Lower lobe of right lung (tissue), 2 donors: ENCODE results near the gene TEX50. TPM values are rescaled to one million over a fixed set of nuclear protein-coding genes. Genes with fewer than 3 reads are reported as not detected.
"Not testable (repeated sequence)": the region's sequence is repeated elsewhere in the genome, so short reads cannot be mapped to it uniquely, and the experiment has no call there.

Experiments used
- ATAC-seq, 2 donors: fragments of 200-7000 bp; cut with Tn5 transposase; one replicate each; pipeline ENCODE4 v1.9.1; 2020 to 2022; ENCODE audit warnings: mild to moderate bottlenecking in 2 of 2, moderate library complexity in 2 of 2
- DNase-seq: peaks from one replicate; pipeline ENCODE4 v3.0.0-alpha.2; 2020
- H3K27ac ChIP-seq: fragments of 200-600 bp; one replicate; pipeline ENCODE4 v1.8.0; 2022
- H3K27me3 ChIP-seq: fragments of 200-600 bp; one replicate; pipeline ENCODE4 v1.8.0; 2022; ENCODE audit warnings: low read depth
- H3K36me3 ChIP-seq: fragments of 200-600 bp; one replicate; pipeline ENCODE4 v1.8.0; 2022; ENCODE audit warnings: mild to moderate bottlenecking
- H3K4me1 ChIP-seq: fragments of 200-600 bp; one replicate; pipeline ENCODE4 v1.8.0; 2022
- H3K4me3 ChIP-seq: fragments of 200-600 bp; one replicate; pipeline ENCODE4 v1.8.0; 2022; ENCODE audit warnings: mild to moderate bottlenecking
- H3K9me3 ChIP-seq: fragments of 200-600 bp; one replicate; pipeline ENCODE4 v1.8.0; 2022
- CTCF ChIP-seq: fragments of 200-600 bp; IDR thresholded peaks from one replicate; pipeline ENCODE4 v1.8.0; 2022; ENCODE audit warnings: antibody characterized with exemption, mild to moderate bottlenecking
- intact Hi-C: fragments of 100-400 bp; cut with DNase I; formaldehyde crosslinking; loops from one replicate; pipeline ENCODE4 v1.11.0; 2022
- total RNA-seq: library from RNA; stranded (reverse); fragmentation: NEBNext Ultra II Directional; extraction: Animal tissue kit (Norgen Biotek cat#: 25700); gene quantifications from one replicate; pipeline ENCODE4 v1.2.1, GENCODE V29; 2021
- donor health status: DM: no; HTN: yes; CAD: no; lungs with severe emphysema.

The TEX50 gene
- total RNA-seq, 1 donor from 2014 or later = not detected

- ATAC-seq (no peak), DNase-seq (no peak)
- no peak for TF ChIP-seq CTCF
- intact Hi-C loops = no loop called here
- H3K27ac ChIP-seq = no peak overlapping the region
- no peaks in the 10 kb centered on the region for H3K4me1 ChIP-seq
- H3K27me3 ChIP-seq = no peaks in the 10 kb centered on the region
- H3K4me3 ChIP-seq = no peak overlapping the region
- H3K36me3 ChIP-seq = no peaks in the 10 kb centered on the region
- H3K9me3 ChIP-seq = no peaks in the 10 kb centered on the region
These were observed 25.2 kb downstream of the TEX50 start for GRCh38 chr1:173660306-173660705.

GRCh38 chr1:173661271-173661670, 26.1 kb downstream of the TEX50 start:
- no peak for TF ChIP-seq CTCF
- Histone ChIP-seq H3K9me3 (no peaks in the 10 kb centered on the region), H3K4me3 (no peak overlapping the region), H3K27me3 (no peaks in the 10 kb centered on the region), H3K27ac (no peak overlapping the region), H3K4me1 (no peaks in the 10 kb centered on the region), H3K36me3 (no peaks in the 10 kb centered on the region)
- no peak for DNase-seq
- intact Hi-C loops = no loop called here
- no peak for ATAC-seq

GRCh38 chr1:173661763-173662162, 26.6 kb downstream of the TEX50 start:
- DNase-seq = no peak
- no peaks in the 10 kb centered on the region for H3K36me3 ChIP-seq
- no peaks in the 10 kb centered on the region for H3K9me3 ChIP-seq
- H3K27me3 ChIP-seq = no peaks in the 10 kb centered on the region
- no peak for ATAC-seq
- H3K4me1 ChIP-seq = no peaks in the 10 kb centered on the region
- intact Hi-C loops = no loop called here
- no peak for TF ChIP-seq CTCF
- H3K4me3 ChIP-seq = no peak overlapping the region
- no peak overlapping the region for H3K27ac ChIP-seq

- Histone ChIP-seq H3K9me3 (no peaks in the 10 kb centered on the region), H3K4me1 (no peaks in the 10 kb centered on the region), H3K27ac (no peak overlapping the region), H3K36me3 (no peaks in the 10 kb centered on the region), H3K27me3 (no peaks in the 10 kb centered on the region), H3K4me3 (no peak overlapping the region)
- ATAC-seq (peak in 1 of 2 donors; percentile 35), DNase-seq (no peak)
- no peak for TF ChIP-seq CTCF
- intact Hi-C loops = no loop called here
These were observed 28.0 kb downstream of the TEX50 start for GRCh38 chr1:173663159-173663558.

- no peak for ATAC-seq
- Histone ChIP-seq H3K36me3 (no peaks in the 10 kb centered on the region), H3K4me1 (peaks cover 12% of the 10 kb centered on the region), H3K27me3 (peaks cover 5% of the 10 kb centered on the region), H3K9me3 (no peaks in the 10 kb centered on the region), H3K4me3 (no peak overlapping the region), H3K27ac (no peak overlapping the region)
- intact Hi-C loops = no loop called here
- no peak for DNase-seq
- TF ChIP-seq CTCF = no peak
These were observed 31.5 kb downstream of the TEX50 start for GRCh38 chr1:173666646-173667045.

- no peak for TF ChIP-seq CTCF
- Histone ChIP-seq H3K36me3 (no peaks in the 10 kb centered on the region), H3K4me3 (peak within 1 kb of the TSS; percentile 49), H3K27me3 (peaks cover 5% of the 10 kb centered on the region), H3K4me1 (peaks cover 12% of the 10 kb centered on the region), H3K9me3 (no peaks in the 10 kb centered on the region), H3K27ac (no peak within 1 kb of the TSS)
- ATAC-seq (peak; percentile 75 to 77), DNase-seq (peak; percentile 68)
- intact Hi-C loops = no loop called here
These were observed 34.4 kb downstream of the TEX50 start, which contains the start of gene ANKRD45 for GRCh38 chr1:173669491-173669941. TSS of gene ANKRD45 (minus strand) at chr1:173669851. CDS start at chr1:173659418, 10,433 bp downstream.

GRCh38 chr1:173674496-173674895, 39.4 kb downstream of the TEX50 start:
- H3K27me3 ChIP-seq, H3K9me3 ChIP-seq, H3K4me1 ChIP-seq, H3K27ac ChIP-seq, intact Hi-C loops, H3K36me3 ChIP-seq, H3K4me3 ChIP-seq, ATAC-seq, DNase-seq: not testable (repeated sequence)

GRCh38 chr1:173680152-173680551, 45.0 kb downstream of the TEX50 start:
- intact Hi-C loops, H3K4me1 ChIP-seq, H3K36me3 ChIP-seq, DNase-seq, H3K27me3 ChIP-seq, H3K4me3 ChIP-seq, H3K27ac ChIP-seq, ATAC-seq, H3K9me3 ChIP-seq: not testable (repeated sequence)
